ENCODE results near the gene FASLG.
"Not testable (repeated sequence)": the region's sequence is repeated elsewhere in the genome, so short reads cannot be mapped to it uniquely, and the experiment has no call there.

FASLG gene

GRCh38 chr1:172682812-172683211 is 23.9 kb downstream of the FASLG start:
- DNase-seq (ENCODE audit: low spot score), result no peak

DNA sequence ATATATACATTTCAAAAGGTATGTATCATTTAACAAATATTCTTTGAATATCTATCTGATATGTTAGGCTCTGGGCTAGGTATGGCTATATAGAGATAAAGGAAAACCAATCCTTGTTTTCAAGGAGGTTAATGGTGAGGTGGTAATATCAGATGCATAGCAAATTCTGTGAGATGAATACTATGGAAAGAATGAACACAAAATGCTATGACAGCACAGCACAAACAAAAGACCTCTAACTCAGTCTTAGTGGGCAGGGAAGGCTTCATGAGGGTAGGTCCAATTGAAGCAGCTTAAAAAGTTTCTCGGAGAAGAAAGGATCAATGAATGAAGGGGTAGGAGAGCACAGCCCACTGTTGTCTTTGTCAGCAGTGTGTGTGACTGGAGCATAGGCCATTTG is 27.2 kb downstream of the FASLG start:
- DNase-seq (ENCODE audit: low spot score), result no peak

DNA sequence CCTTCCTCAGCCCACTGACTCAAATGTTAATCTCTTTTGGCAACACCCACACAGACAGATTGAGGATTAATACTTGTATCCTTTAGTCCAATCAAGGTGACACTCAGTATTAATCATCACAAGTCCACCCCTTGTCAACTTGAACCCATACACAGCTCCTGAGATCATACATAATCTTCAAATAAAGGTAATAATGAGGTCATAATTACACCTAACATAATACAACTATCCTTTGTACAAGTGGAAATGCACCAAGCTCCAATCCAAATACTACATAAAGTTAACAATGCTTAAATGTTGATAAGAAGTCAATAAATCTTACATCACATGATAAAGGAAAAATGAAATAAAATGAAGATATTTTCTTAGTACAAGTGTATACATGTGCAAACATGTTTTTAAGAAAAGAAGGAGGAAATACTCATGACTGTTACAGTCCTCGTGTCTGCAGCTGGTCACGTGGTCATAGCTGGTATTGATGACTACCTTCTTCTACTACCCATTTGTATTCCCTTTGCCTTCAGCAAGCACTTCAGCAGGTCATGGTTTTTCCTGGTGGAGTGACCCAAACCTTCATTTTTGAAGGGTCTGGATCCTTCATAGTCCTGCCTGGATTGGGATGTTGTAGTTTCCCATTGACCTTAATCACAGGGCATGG is 29.7 kb downstream of the FASLG start:
- DNase-seq (ENCODE audit: low spot score), result not testable (repeated sequence)

GRCh38 chr1:172690925-172691324 is 32.0 kb downstream of the FASLG start:
- not testable (repeated sequence) for DNase-seq (ENCODE audit: low spot score)

DNA sequence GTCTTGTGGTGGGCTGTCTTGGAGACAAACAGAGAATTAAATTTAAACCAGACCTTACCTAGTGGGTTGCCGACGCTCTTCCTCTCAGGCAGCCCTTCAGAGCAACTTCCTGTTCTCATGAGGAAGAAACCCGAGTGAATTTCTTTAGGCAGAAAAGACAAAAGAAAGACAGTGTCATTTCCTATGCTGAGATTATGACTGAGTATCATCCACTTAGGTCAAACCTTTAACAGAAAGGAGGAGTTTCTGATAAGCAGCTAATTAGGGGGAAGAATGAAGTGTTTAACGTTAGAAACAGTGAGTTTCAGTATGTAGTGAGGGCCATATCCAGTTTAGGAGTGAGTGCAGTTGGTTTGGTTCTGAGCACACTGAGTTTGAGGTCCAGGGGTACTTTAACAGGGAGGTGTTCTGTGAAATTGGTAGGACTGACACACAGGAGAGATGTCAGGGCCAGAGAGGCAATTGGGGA is 38.7 kb downstream of the FASLG start:
- DNase-seq (ENCODE audit: low spot score), result no peak

DNA sequence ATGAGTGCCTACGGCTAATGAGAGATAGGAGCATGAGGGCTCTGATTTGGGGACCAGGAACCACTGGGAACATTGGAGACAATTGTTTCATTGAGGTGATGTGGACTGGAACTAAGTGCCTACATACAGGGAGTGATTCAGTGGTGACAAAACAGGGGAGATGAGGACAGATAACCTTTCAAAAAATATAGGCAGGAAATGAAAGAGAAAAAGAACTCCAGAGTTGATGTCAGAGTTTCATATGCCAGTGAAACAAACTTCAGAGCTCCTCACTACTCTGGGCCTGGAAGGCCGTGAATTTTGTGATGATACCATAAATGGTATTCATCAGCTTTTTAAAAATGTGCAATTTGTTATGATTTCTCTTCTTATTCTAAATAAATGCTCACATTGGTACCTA is 39.3 kb downstream of the FASLG start:
- no peak for DNase-seq (ENCODE audit: low spot score)

- no peak for DNase-seq (ENCODE audit: low spot score)
Observed at GRCh38 chr1:172699111-172699510, 40.2 kb downstream of the FASLG start.

GRCh38 chr1:172699695-172700227 is 40.9 kb downstream of the FASLG start:
- DNase-seq (ENCODE audit: low spot score), result no peak

DNA sequence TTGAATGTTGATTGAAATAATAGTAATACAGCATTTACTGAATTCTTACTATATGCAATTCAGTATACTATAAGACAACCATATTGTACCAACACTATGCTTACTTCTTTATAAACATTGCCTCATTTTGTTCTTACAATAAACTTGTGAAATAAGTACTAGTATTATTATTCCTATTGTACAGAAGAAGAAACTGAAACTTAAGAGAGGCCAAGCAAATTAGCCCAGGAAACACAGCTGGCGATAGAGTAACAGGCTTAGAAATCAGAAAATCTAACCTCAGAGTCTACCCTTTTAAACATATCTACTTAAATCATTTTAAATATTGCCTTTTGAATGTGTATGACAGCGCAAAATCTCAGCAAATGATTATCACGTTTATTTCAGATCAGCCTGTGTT is 41.7 kb downstream of the FASLG start:
- DNase-seq (ENCODE audit: low spot score), result no peak

DNA sequence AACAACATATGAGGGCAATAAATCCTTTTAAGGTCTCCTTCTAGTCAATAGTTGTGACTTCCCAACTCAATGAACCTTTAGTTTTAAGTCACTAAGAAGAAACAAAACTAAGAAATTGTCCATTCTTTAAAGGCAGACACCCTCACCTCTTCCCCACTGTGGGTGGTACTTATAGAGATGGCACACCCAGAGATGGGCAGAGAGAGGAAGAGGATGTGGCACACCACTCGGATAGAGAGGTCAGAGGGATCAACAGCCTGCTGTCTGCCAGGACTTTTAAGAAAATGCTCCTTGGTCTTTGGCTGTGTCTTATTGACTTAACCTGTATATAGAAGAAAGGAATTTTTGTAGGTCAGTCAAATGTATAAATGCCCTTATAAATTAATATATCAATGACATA is 45.1 kb downstream of the FASLG start:
- DNase-seq (ENCODE audit: low spot score), result no peak

DNA sequence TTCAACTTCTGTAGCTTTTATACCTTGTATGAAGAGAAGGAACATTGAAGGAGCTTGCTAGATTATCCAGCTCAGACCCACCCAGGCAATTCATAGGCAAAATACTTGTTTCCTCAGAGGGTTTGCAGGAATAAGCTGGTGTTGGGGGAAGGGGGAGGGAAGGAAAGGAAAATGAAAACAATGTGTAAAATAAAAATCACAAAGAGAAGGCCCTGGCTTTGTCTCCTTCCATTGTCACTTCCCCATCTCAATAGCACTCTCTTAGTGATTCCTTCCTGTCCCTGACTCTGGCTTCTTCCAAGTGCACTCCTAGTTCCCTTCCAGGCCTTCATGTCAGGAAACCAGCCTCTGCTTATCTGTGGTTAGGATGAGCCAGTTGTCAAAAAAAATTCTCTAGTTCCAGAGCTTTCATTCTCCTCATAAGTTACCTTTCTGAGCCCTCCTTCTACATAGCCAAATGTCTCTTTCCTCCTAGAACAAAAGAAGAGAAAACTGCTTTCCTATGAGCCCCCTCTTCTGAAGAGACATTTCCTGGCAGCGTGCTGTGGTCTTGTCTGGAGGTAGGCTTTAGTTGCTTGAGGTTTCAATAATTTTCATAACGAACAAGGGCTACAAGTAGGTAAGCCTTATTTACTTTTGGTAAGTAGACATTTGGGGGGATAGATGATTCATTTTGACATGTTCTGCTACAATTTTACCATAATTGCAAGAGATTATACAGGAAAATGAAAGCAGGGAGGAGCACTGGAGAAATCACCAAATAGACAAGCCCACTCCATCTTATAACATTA is 45.7 kb downstream of the FASLG start:
- DNase-seq (ENCODE audit: low spot score), result no peak

- DNase-seq (ENCODE audit: low spot score), result no peak
Observed at GRCh38 chr1:172708452-172708851, 49.5 kb downstream of the FASLG start.

DNA sequence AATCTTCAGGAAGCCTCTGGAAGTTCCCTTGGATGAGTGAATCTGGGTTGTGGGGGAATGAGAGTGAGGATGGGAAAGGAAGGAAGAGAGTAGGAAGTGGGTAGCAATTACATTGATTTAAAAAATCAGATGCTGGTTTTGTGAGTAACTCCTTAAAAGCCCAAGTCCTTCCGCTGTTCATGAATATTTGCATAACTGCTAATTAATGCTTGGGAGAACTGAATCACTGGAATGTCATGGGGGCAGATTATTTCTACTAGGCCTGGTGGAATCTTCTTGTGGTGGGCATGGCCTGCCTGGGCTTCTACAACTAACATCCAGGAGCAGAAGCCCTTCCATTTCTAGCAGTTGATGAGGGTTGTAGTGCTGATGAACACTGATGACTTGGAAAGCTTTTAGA is 52.7 kb downstream of the FASLG start:
- no peak for DNase-seq (ENCODE audit: low spot score)

- no peak for DNase-seq (ENCODE audit: low spot score)
Observed at GRCh38 chr1:172713466-172713865, 54.6 kb downstream of the FASLG start.

Measured in HuH-7 (cell line).